HG03558 (cell line): ENCODE results near the gene TPSB2.
"Not testable (repeated sequence)": the region's sequence is repeated elsewhere in the genome, so short reads cannot be mapped to it uniquely, and the experiment has no call there.

Experiments used
- ATAC-seq: cut with Tn5 transposase; IDR thresholded peaks from one replicate; pipeline ENCODE4 v1.9.1; 2021; ENCODE audit warnings: moderate number of reproducible peaks; ENCODE audit not compliant: unreplicated experiment; ENCODE audit errors: extremely low read depth

TPSB2 gene

GRCh38 chr16:1230084-1230470 lies at the start of gene TPSB2:
Gene TPSB2, minus strand, starts transcription at chr16:1230184. Its CDS starts 233 bp downstream, at chr16:1229951.
- not testable (repeated sequence) for ATAC-seq

- ATAC-seq: no peak
Measured at GRCh38 chr16:1279081-1279944, 49.3 kb upstream of the TPSB2 start.

- no peak for ATAC-seq
Measured at GRCh38 chr16:1278477-1278876, 48.5 kb upstream of the TPSB2 start.

GRCh38 chr16:1277617-1278282 lies 47.8 kb upstream of the TPSB2 start:
- ATAC-seq: no peak

GRCh38 chr16:1277151-1277598 lies 47.2 kb upstream of the TPSB2 start:
- ATAC-seq: no peak

- ATAC-seq: no peak
Measured at GRCh38 chr16:1276580-1276878, 46.5 kb upstream of the TPSB2 start.

GRCh38 chr16:1275791-1276579 lies 46.0 kb upstream of the TPSB2 start:
- ATAC-seq: no peak

GRCh38 chr16:1274767-1275166 lies 44.8 kb upstream of the TPSB2 start:
- no peak for ATAC-seq

- no peak for ATAC-seq
Measured at GRCh38 chr16:1273816-1274215, 43.8 kb upstream of the TPSB2 start.

- no peak for ATAC-seq
Measured at GRCh38 chr16:1272453-1273198, 42.6 kb upstream of the TPSB2 start.

- not testable (repeated sequence) for ATAC-seq
Measured at GRCh38 chr16:1271724-1272413, 41.9 kb upstream of the TPSB2 start.

GRCh38 chr16:1271380-1271723 lies 41.4 kb upstream of the TPSB2 start:
- ATAC-seq: no peak

- ATAC-seq: not testable (repeated sequence)
Measured at GRCh38 chr16:1269418-1269817, 39.4 kb upstream of the TPSB2 start.

GRCh38 chr16:1265826-1266225 lies 35.8 kb upstream of the TPSB2 start:
- no peak for ATAC-seq

- no peak for ATAC-seq
Measured at GRCh38 chr16:1265090-1265630, 35.2 kb upstream of the TPSB2 start.

GRCh38 chr16:1264345-1265089 lies 34.5 kb upstream of the TPSB2 start:
- ATAC-seq: no peak

GRCh38 chr16:1263591-1264344 lies 33.8 kb upstream of the TPSB2 start:
- ATAC-seq: no peak

- ATAC-seq: no peak
Measured at GRCh38 chr16:1262846-1263221, 32.9 kb upstream of the TPSB2 start.
